DMS153 treated with DMSO at 0.1 percent for 48 hours (cell line): ENCODE results near the gene SLCO2B1.

Experiments used
- DNase-seq: peaks from one replicate; lab custom pipeline; 2025; ENCODE audit not compliant: unreplicated experiment; lab: John Stamatoyannopoulos, UW

SLCO2B1 gene

GRCh38 chr11:75145196-75145971, 5.5 kb upstream of the SLCO2B1 start:
- DNase-seq, result no peak

- no peak for DNase-seq
Observed at GRCh38 chr11:75145972-75146519, 4.9 kb upstream of the SLCO2B1 start.

- DNase-seq, result no peak
Observed at GRCh38 chr11:75146711-75147110, 4.2 kb upstream of the SLCO2B1 start.

- no peak for DNase-seq
Observed at GRCh38 chr11:75147191-75147874, 3.6 kb upstream of the SLCO2B1 start.

GRCh38 chr11:75147875-75148263, 3.0 kb upstream of the SLCO2B1 start:
- no peak for DNase-seq

GRCh38 chr11:75148436-75148983, 2.4 kb upstream of the SLCO2B1 start:
- no peak for DNase-seq

GRCh38 chr11:75149766-75150465, 991 bp upstream of the SLCO2B1 start:
- DNase-seq, result no peak

- DNase-seq, result peak; percentile 10
Observed at GRCh38 chr11:75151346-75152047, 590 bp downstream of the SLCO2B1 start.

- DNase-seq, result no peak
Observed at GRCh38 chr11:75152090-75152489, 1.2 kb downstream of the SLCO2B1 start.

GRCh38 chr11:75152651-75153427, 1.9 kb downstream of the SLCO2B1 start:
- no peak for DNase-seq

- no peak for DNase-seq
Observed at GRCh38 chr11:75154646-75155569, 4.0 kb downstream of the SLCO2B1 start.

GRCh38 chr11:75155570-75156422, 4.9 kb downstream of the SLCO2B1 start:
- DNase-seq, result no peak

- DNase-seq, result no peak
Observed at GRCh38 chr11:75158241-75158640, 7.3 kb downstream of the SLCO2B1 start.

- no peak for DNase-seq
Observed at GRCh38 chr11:75158696-75159150, 7.8 kb downstream of the SLCO2B1 start.

- DNase-seq, result no peak
Observed at GRCh38 chr11:75159151-75159953, 8.4 kb downstream of the SLCO2B1 start.

GRCh38 chr11:75160220-75160757, 9.4 kb downstream of the SLCO2B1 start:
- no peak for DNase-seq

- no peak for DNase-seq
Observed at GRCh38 chr11:75160880-75161279, 10.0 kb downstream of the SLCO2B1 start.
